ENCODE measurements around the gene LMTK2. TPM values are rescaled to one million over a fixed set of nuclear protein-coding genes. Genes with fewer than 3 reads are reported as not detected.

The LMTK2 gene
- total RNA-seq, 2 donors from 2014 or later, result 37.2 to 61.2 TPM

DNA sequence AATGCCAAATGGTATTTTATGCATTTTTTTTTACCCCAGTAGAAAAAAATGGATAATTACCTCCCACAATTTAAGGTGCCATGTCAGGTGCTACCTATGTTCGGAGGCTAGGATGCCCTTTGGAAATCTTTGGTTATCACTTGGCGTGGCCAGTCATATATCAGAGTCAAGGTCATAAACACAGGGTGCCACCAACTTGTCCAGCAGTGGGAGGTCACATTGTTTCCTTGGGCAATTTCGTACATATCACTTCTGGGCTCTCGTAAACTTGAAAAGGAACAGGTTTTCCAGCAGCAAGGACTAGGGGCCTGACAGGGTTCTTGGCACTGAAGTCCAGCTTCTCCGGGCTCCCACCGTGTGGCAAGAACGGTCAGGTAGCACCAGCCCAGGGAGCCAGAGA is 56.6 kb downstream of the LMTK2 start:
- H3K4me3 ChIP-seq, result no peak overlapping the region
- H3K36me3 ChIP-seq, result no peaks in the 10 kb centered on the region
- H3K4me1 ChIP-seq, result peaks cover 6% of the 10 kb centered on the region
- TF ChIP-seq, protein P1, sequence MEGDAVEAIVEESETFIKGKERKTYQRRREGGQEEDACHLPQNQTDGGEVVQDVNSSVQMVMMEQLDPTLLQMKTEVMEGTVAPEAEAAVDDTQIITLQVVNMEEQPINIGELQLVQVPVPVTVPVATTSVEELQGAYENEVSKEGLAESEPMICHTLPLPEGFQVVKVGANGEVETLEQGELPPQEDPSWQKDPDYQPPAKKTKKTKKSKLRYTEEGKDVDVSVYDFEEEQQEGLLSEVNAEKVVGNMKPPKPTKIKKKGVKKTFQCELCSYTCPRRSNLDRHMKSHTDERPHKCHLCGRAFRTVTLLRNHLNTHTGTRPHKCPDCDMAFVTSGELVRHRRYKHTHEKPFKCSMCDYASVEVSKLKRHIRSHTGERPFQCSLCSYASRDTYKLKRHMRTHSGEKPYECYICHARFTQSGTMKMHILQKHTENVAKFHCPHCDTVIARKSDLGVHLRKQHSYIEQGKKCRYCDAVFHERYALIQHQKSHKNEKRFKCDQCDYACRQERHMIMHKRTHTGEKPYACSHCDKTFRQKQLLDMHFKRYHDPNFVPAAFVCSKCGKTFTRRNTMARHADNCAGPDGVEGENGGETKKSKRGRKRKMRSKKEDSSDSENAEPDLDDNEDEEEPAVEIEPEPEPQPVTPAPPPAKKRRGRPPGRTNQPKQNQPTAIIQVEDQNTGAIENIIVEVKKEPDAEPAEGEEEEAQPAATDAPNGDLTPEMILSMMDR (IDR thresholded peaks at IDR 0.05), result no peak
- H3K9ac ChIP-seq (ENCODE audit: low read depth in 2 of 2, low read length in 2 of 2), result peak overlapping the region in 1 of 2 donors; percentile 28
- peak overlapping the region; percentile 46 for H3K27ac ChIP-seq
- H3K27me3 ChIP-seq, result no peaks in the 10 kb centered on the region
- H3K9me3 ChIP-seq, result no peaks in the 10 kb centered on the region
- DNase-seq, result no peak
- intact Hi-C loops (cut with DNase I), result no loop called here

- intact Hi-C loops (cut with DNase I), result no loop called here
- peak overlapping the region in 1 of 2 donors; percentile 28 for H3K9ac ChIP-seq (ENCODE audit: low read depth in 2 of 2, low read length in 2 of 2)
- H3K4me1 ChIP-seq, result peaks cover 6% of the 10 kb centered on the region
- H3K27me3 ChIP-seq, result no peaks in the 10 kb centered on the region
- H3K4me3 ChIP-seq, result no peak overlapping the region
- TF ChIP-seq, protein P1 (IDR thresholded peaks at IDR 0.05), result no peak
- H3K36me3 ChIP-seq, result no peaks in the 10 kb centered on the region
- no peaks in the 10 kb centered on the region for H3K9me3 ChIP-seq
- DNase-seq, result peak; percentile 64
- peak overlapping the region; percentile 46 for H3K27ac ChIP-seq
These were observed 57.2 kb downstream of the LMTK2 start for GRCh38 chr7:98163704-98164494.

GRCh38 chr7:98165827-98166667 is 59.4 kb downstream of the LMTK2 start:
- DNase-seq, result peak; percentile 78
- Histone ChIP-seq H3K27me3 (no peaks in the 10 kb centered on the region), H3K27ac (no peak overlapping the region), H3K4me1 (peaks cover 6% of the 10 kb centered on the region), H3K4me3 (no peak overlapping the region), H3K9me3 (no peaks in the 10 kb centered on the region), H3K36me3 (no peaks in the 10 kb centered on the region), H3K9ac (ENCODE audit: low read depth in 2 of 2, low read length in 2 of 2) (no peak overlapping the region)
- TF ChIP-seq, protein P1 (IDR thresholded peaks at IDR 0.05), result peak; percentile 65
- intact Hi-C loops (cut with DNase I), result loop anchor here (5.0 kb wide), 1 partner anchor 59 kb away; the partner anchor contains the start of gene LMTK2

DNA sequence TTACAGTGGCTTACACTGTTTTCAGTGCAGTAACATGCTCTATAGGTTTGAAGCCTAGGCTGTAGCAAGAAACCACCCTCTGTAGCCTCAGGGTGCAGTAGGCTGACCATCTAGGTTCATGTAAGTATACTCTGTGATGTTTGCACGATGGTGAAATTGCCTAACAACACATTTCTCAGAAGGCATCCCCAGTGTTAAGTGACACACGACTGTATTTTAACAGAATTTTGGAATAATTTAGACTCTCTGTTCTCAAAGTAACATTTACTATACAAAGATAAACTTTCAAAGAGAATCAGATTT is 60.0 kb downstream of the LMTK2 start:
- H3K9me3 ChIP-seq, result no peaks in the 10 kb centered on the region
- H3K27me3 ChIP-seq, result no peaks in the 10 kb centered on the region
- peaks cover 6% of the 10 kb centered on the region for H3K4me1 ChIP-seq
- no peak for DNase-seq
- intact Hi-C loops (cut with DNase I), result loop anchor here (5.0 kb wide), 1 partner anchor 59 kb away; the partner anchor contains the start of gene LMTK2
- no peak overlapping the region for H3K27ac ChIP-seq
- TF ChIP-seq, protein P1 (IDR thresholded peaks at IDR 0.05), result no peak
- no peak overlapping the region for H3K4me3 ChIP-seq
- peaks cover 3% of the 10 kb centered on the region for H3K36me3 ChIP-seq
- H3K9ac ChIP-seq (ENCODE audit: low read depth in 2 of 2, low read length in 2 of 2), result no peak overlapping the region

DNA sequence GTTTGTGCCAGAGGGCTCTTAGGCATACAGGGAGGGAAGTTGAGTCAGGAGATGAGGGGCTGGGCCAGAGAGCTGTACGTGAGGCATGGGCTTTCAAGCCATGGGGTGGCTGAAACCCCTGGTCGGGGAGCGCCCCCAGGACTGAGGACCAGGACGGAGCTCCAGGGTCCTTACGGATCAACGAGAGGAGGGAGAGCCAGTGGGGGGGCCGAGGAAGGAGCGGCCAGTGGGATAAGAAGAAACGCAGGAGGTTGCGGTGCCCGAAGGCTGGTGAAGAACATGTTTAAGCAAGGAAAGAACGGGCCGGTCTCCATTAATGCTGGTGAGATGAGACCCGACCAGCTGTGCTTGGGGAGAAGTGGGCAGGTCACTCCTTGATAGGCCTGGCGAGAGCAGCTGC is 61.0 kb downstream of the LMTK2 start:
- H3K27me3 ChIP-seq, result no peaks in the 10 kb centered on the region
- peaks cover 7% of the 10 kb centered on the region for H3K36me3 ChIP-seq
- no peaks in the 10 kb centered on the region for H3K9me3 ChIP-seq
- H3K9ac ChIP-seq (ENCODE audit: low read depth in 2 of 2, low read length in 2 of 2), result no peak overlapping the region
- no peak overlapping the region for H3K4me3 ChIP-seq
- H3K4me1 ChIP-seq, result peaks cover 6% of the 10 kb centered on the region
- TF ChIP-seq, protein P1 (IDR thresholded peaks at IDR 0.05), result no peak
- intact Hi-C loops (cut with DNase I), result loop anchor here (2.0 to 5.0 kb wide), 2 partner anchors 60 to 147 kb away; partner anchors contain the start of gene LMTK2
- DNase-seq, result no peak
- H3K27ac ChIP-seq, result no peak overlapping the region
